ENCODE results near the gene REP15.

DNA sequence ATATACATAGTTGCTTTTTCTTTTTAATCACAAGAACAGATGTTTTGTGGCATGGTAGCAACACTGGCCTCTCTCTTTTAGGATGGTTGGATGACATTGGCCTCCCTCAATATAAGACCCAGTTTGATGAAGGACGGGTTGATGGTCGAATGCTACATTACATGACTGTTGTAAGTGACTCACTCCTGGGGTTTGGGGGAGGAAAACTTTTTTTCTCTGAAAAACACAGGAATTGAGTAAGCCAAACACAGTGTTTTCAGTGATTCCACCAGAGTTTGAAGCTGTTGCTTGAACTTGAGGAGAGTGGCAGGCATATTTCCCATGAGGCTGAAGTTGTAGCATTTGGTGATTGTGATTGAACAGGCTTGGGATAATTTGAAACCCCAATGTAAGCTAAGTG, 13.7 kb upstream of the REP15 start:
- TF ChIP-seq, protein P1, sequence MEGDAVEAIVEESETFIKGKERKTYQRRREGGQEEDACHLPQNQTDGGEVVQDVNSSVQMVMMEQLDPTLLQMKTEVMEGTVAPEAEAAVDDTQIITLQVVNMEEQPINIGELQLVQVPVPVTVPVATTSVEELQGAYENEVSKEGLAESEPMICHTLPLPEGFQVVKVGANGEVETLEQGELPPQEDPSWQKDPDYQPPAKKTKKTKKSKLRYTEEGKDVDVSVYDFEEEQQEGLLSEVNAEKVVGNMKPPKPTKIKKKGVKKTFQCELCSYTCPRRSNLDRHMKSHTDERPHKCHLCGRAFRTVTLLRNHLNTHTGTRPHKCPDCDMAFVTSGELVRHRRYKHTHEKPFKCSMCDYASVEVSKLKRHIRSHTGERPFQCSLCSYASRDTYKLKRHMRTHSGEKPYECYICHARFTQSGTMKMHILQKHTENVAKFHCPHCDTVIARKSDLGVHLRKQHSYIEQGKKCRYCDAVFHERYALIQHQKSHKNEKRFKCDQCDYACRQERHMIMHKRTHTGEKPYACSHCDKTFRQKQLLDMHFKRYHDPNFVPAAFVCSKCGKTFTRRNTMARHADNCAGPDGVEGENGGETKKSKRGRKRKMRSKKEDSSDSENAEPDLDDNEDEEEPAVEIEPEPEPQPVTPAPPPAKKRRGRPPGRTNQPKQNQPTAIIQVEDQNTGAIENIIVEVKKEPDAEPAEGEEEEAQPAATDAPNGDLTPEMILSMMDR (IDR thresholded peaks at IDR 0.05), result no peak
- no peak for TF ChIP-seq EP300 (IDR thresholded peaks at IDR 0.05)
- TF ChIP-seq POLR2A (IDR thresholded peaks at IDR 0.05), result no peak

All from sigmoid colon (tissue), 4 donors.